RKO (cell line): Measurements from ENCODE around the gene KPNA2.
"Not testable (repeated sequence)": the region's sequence is repeated elsewhere in the genome, so short reads cannot be mapped to it uniquely, and the experiment has no call there.

ENCODE experiments used
- DNase-seq: peaks from one replicate; pipeline ENCODE4 v3.0.0-alpha.2; 2016; ENCODE audit warnings: low spot score

KPNA2 gene

DNA sequence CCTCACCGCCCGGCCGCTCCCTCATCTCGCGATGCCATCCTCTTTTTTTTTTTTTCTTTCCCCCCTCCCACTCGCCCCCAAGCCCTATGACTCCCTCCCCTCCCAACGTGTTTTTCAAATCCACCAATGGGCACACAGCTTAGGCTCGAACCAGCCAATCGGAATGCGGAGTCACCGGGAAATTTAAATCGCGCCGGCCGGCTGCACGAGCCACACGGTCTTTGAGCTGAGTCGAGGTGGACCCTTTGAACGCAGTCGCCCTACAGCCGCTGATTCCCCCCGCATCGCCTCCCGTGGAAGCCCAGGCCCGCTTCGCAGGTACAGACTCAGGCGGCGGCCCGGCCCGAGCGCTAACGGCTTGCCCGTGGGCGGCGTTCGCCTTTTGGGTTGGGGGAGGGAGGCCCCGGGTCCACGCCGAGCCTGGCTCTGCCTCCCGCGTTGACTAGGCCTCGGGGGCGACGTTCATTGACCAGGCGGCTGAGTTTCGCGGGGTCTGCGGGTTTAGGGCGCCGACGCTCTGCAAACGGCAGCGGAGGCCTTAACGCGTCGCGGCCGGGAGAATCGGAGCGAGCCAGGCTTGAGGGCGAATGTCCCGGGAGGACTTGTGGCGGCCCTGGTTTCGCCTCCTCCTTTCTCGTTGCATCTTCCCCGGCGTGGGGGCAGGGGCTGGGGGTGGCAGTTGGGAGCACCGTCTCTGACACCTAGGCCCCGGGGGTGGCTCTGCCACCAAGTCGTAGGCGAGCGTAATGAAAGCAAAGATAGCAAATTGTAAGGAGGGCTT, at the start of gene KPNA2:
TSS of gene KPNA2 (plus strand) at position 213 of the 781 bp plus-strand sequence. CDS start 1,398 bp downstream, outside the sequence.
- DNase-seq = peak; percentile 96

DNA sequence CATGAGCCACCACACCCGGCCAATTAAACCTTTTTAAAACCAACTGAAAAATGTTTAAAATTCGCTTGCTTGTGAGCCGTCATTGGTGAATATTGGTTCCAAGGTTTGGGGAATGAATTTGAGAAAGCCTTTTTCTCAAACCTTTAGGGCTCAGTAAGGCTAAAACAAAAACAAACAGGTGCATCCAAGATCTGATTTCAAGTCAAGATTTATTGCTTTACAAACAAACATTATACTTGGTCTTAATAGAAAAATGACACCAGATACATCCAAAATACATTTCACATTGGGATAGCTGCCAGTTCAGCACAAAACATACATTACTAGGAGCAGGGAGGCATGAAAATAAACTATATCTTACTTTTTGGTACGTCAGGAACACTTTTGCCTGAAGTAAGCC, 44.6 kb upstream of the KPNA2 start:
- DNase-seq = no peak

DNA sequence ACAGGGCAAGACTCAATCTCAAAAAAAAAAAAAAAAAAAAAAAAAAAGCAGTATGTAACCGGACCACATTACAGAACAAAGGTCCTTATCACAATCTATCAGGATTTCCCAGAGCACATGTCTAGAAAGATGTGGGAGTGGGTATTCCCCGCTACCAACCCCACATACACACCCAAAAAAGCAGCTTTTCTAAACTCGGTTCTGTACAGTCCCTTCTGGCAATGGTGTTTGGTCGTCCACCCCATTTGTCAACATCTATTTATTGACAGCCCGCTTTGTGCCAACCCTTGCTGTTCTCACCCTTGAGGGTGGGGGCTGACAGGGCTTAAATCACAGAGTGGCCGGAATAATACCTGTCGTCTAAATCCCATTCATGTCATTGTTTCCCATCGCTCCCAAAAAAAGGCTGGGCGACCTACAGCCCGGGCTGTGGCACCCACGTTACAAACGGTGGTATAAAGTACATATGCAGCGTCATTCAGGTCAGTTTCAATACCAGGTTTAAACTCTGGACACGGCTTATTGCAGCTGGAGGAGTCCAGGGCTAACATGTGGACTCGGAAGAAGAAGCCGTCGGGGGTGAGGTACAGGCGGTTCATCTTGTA, 42.9 kb upstream of the KPNA2 start:
- DNase-seq = no peak

DNA sequence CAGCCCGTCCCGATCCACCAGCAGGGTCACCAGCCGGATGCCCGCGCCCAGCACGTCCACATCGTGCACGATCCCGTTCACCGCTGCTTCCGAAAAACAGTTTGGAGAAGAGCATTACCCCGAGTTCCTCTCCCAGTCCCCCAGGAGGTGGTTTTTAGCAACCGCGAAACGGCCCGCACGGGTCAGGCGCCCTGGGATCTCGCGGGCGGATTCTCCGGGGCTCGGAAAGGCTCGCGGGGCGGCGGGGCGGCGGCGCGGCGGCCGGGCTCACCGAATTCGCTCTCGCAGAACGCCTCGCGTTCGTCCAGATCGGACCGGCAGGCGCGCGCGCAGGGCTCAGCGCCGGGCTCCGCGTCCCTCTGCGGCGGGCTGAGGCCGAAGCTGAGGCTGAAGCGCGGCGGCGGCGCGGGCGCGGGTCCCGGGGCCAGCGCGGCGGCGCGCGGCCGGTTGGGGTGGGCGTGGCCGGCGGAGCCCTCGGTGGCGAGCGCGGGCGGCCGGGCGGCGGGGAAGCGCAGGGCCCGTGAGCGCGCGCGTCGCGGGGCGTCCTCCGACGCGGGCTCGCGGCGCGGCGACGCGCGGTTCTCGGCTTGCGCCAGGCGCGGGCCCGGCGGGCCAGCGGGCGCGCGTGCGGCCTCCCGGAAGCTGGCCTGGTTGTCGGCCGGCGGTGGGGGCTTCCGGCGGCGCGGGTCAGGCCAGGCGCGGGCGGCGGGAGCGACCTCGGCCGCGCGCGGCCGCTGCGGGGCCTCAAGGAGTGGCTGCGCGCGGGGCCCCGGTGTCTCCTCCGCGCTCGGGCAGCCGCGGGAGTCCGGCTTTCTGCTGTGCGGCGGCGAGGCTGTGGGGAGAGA, 42.2 kb upstream of the KPNA2 start:
- peak; percentile 88 for DNase-seq

DNA sequence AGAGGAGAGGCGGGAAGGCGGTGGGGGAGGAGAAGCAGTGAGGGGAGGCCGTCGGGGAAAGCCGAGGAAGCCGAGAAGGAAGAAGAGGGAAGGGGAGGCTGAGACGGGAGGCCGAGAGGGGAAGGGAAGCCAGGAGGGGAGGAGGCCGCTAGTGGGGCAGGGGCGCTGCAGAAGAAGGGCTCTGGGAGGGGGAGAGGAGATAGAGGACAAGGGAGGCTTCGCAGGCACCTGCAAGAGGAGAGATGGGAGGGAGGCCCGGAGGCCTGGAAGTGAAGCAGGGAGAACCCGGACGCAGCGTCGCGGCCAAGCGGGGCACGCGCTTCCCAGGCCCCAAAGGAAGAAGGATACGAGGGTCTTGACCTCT, 41.6 kb upstream of the KPNA2 start:
- peak; percentile 35 for DNase-seq

DNA sequence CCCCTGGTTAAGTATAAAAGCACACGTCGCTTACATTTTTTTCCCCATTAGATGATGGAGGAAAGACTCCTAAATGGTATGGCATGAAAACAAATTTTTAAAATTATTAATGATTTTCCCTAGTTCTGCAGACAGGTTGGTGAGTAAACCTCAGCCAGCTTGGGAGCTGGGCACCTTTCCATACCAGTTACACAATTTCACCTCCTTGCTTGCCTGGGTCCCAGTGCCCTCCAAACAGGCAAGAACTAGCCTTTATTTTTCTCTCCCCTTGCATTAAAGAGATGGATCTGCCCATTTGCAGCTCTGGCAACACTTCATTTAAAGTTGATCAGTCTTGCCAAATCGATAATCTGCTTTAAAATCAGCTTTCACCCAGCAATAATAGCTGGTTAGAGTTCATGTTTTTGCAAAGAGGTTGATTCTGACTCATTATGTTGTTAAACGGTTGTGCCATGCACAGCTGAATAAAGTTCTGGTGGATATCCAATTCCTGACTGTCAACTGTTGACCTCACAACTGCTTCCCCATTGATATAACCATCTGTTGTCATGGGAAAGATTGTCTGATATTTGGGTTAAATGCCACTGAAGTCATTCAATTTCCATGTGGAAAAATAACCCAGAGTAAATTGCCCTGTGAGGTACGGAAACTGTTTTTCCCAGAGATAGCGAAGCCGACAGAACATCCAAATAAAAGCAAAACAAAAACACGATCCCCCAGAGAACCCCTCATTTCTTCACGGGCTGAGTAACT, 40.5 kb upstream of the KPNA2 start:
- DNase-seq = peak; percentile 87

DNA sequence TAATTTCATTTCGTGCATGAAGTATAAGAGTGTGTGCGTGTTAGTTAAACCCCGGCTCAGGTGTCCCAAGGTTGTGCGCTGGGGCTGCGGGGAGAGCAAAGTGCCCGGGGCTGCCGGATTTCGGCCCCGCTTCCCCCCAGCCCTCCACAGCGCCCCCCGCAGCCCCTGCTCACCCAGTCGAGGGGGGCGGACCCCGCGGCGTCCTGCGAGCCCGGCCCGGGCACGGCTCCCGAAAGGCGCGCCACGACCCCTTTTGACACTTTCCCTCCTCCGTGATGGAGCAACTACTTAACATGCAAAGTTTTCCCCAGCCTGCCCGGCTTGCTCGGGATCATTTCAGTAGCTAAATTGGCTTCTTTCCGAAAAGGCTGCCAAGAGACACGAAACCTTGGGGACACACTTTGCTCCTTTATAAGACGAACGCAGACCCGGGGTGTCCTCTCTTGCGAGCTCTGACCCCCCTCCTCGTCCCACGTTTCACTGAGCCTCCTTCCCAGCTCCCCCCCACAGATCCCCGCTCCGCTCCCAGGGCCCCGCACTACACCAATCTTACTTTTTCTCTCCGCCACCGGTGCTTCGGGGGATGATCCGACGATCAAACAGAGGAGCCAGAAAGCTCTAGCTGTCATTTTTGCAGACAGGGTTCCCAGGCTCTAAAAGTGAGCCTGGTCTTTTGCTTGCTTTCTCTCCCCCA, 39.8 kb upstream of the KPNA2 start:
- no peak for DNase-seq

DNA sequence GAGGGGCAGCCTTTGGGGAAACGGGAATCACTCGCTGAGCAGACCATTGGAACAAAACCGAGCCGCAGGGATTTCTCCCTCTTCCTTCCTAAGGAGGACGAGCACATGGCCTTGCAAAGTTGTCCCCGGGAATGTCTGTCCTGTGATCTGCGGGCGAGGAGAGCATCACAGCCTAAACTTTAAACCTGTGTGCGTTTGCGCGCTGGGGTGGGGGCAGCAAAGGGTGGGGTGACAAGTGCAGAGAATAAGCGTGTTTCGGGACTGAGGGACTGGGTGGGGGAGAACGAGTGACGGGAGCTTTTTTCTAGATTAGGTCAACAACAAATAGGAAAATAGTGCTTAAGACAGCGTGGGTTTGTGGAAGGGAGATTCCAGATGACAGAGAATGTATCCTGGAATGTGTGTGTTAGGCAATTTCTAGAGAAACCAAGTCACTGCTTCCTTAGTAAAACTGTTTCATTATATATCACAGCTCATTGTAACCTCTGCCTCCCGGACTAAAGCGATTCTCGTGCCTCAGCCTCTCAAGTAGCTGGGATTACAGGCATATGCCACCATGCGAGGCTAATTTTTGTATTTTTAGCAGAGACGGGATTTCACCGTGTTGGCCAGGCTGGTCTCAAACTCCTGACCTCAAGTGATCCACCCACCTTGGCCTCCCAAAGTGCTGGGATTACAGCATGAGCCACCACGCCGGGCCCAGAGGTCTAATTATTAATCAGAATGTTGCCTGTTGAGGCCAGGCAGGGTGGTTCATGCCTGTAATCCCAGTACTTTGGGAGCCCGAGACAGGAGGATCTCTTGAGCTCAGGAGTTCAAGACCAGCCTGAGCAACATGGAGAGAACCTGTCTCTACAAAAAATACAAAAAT, 39.0 kb upstream of the KPNA2 start, which contains the start of gene C17orf58:
TSS of gene C17orf58 (minus strand) at position 169 of the 871 bp plus-strand sequence. CDS start 271 bp downstream, outside the sequence.
- not testable (repeated sequence) for DNase-seq

DNA sequence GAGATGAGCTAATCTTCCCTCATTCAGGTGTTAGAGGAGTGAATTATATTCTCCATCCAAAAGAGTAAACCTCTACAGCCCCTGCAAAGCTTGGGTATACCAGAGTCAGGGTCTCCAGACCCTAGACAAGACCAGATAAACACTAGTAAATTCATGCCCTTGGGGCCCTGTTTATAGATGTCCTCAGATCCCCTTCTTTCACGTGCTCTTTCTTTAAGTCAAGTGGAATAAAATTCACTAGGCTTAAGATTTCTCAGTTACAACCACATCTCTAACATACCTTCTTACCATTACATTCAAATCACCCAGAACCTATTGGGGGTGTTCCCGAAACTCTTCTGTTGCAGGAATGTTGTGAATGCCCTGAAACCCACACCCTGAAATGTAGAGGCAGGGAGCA, 37.1 kb upstream of the KPNA2 start:
- no peak for DNase-seq

DNA sequence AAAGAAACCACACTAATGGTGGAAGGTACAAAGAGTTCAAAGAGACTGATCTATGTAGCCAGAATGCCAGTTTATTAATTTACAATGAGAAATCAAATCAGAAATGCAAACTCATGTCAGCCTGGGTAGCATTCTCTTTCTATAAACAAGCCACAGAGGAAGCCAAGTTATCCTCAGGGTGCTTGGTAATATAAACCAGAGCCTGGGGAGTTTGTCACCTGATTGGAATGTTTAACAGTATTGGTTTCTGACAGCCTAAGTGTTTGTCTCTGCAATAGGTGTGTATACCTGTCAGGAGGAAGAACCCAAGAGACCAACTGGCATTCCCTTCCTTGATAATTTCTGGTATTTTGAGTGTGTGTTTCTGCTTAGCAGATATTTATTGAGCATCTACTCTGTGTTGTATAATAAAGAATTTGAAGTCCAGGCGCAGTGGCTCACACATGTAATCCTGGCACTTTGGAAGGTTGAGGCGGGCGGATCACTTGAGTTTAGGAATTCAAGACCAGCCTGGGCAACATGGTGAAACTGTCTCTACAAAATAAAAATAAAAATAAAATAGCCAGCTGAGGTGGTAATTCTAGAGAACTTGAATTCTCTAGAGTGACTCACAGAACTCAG, 36.1 kb upstream of the KPNA2 start:
- no peak for DNase-seq

DNA sequence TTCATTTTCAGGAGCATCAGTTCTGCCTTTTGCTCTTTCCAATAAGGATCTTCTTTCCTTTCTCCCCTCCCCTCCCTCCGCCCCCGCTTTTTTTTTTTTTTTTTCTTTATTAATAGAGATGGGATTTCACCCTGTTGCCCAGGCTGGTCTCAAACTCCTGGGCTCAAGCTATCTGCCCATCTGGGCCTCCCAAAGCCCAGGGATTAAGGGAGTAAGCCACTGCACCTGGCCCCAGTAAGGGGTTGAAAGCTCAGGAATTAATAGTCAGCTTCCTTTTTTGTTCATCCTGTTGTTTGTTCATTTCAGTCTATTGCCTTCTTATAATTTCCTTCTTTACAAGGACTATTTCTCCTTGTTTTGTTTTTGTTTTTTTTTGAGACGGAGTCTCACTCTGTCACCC, 31.3 kb upstream of the KPNA2 start:
- no peak for DNase-seq

DNA sequence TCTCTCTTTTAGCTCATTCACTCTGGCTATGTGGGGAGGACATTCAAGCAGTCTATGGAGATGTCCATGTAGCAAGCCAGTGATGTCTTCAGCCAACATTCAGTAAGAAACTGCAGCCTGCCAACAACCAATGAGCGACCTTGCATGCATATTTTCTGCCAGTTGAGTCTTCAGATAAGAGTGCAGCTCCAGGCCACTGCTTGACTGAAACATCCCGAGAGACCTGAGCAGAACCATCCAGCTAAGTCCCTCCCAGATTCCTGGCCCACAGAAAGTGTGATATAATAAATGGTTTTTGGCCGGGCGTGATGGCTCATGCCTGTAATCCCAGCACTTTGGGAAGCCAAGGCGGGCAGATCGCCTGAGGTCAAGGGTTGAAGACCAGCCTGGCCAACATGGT, 28.7 kb upstream of the KPNA2 start:
- no peak for DNase-seq

DNA sequence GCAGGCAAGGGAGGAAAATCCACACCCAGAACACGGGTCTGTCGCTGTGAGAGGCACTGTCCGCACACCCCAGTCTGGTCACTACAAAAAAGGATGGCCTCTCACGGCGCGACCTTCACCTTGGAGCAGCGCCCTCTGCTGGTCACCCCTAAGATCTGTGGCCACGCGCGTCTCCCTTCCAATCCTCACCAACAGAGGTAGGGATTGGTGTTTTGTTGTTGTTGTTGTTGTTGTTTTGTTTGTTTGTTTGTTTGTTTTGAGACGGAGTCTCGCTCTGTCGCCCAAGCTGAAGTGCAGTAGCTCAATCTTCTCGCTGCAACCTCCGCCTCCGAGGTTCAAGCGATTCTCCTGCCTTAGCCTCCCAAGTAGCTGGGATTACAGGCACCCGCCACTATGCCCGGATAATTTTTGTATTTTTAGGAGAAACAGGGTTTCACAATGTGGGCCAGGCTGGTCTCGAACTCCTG, 24.3 kb upstream of the KPNA2 start:
- no peak for DNase-seq

DNA sequence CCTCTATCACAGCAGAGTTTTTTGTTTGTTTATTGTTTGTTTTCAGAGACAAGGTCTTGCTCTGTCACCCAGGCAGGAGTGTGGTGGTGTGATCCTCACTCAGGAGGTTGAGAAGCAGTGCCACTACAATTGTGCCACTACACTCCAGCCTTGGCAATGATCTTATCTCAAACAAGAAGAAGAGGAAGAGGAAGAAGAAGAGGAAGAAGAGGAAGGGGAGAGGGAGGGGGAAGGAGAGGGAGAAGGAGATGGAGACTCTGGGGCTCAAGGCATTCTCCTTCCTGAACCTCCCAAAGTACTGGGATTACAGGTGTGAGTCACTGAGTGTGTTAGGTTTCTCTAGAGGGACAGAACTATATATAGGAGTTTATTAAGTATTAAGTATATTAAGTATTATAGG, 22.1 kb upstream of the KPNA2 start:
- DNase-seq = no peak

DNA sequence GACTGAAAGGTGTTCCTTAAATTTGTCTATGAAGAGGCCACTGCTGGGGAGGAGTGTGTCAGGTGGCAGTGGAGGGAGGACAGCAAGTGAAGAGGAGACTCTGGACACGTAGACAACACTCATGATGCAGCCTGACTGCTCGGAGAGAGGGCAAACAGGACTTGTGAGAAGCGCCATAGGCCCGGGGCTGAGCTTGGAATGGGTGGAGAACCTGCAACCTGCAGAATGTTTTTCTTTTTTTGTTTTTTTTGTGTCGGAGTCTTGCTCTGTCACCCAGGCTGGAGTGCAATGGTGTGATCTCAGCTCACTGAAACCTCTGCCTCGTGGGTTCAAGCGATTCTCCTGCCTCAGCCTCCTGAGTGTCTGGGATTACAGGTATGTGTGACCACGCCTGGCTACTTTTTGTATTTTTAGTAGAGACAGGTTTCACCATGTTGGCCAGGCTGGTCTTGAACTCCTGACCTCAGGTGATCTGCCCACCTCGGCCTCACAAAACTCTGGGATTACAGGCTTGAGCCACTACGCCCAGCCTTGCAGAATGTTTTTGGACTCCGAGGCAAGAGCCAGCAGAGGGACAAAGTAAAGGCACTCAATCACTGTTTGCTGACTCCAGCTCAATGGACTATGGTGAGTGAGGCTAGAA, 20.3 kb upstream of the KPNA2 start:
- no peak for DNase-seq

DNA sequence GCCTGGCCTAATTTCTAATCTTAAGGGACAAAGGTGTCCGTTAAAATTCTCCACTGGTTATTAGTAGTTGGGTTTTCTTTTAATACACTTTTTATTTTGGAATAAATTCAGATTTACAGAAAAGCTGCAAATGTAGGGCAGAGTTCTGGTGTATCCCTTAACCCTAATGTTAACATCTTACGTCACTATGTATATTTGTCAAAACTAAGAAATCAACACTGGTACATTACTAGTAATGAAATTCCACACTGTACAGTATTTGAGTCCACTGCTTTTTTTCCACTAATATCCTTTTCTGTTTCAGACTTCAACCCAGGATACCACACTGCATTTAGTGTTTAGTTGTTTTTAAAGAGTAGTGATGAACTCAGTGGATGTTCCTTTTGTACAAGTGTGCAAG, 18.7 kb upstream of the KPNA2 start:
- DNase-seq = no peak

DNA sequence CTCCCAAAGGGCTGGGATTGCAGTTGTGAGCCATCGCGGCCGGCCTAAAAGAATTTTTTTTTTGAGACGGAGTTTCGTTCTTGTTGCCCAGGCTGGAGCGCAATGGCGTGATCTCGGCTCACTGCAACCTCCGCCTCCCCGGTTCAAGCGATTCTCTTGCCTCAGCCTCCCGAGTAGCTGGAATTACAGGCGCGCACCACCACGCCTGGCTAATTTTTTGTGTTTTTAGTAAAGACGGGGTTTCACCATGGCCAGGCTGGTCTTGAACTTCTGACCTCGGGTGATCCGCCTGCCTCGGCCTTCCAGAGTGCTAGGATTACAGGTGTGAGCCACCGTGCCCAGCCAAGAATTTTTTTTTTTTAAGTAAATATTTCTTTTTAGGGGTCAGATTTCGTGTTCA, 17.0 kb upstream of the KPNA2 start:
- not testable (repeated sequence) for DNase-seq

DNA sequence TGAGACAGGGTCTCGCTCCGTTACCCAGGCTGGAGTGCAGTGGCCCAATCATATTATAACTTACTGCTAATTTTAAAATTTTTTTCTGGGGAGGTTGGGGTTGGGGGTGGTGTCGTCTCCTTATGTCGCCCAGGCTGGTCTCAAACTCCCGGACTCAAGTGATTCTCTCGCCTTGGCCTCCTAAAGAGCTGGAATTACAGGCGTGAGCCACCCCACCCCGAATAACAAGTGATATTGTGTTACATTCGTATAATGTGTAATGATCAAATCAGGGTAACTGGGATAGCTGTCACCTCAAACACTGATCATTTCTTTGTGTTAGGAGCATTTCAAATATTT, 16.2 kb upstream of the KPNA2 start:
- DNase-seq = peak; percentile 22

DNA sequence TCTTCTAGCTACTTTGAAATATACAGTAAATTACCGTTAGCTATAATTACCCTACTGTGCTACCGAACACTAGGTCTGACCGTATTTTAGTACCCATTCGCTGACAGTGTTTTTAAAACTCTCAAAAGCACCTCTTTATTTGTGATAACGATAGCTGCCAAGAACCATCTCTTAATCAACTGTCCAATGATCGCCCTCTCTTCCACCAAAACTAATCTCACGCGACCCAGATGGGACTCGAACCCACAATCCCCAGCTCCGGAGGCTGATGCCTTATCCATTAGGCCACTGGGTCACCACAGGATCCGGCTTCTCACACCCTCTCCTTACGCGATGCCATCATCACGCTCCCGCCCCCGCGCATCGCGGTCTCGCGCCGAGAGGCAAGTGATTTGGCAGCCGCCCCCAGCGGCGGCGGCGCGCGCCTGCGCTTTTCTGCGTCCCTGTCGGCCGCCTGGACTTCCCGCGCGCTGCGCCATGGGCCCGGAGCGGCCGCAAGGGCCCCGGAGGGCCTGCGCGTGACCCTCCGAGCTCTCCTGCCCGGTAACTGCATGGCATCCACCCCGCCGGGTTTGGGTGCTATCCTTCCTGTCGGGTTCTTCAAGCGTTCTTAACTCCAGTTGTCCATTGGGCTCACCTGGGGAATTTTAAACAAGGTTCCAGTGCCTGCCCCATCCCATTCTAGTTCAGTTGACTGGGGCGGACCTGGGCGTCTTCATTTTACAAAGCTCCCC, 15.7 kb upstream of the KPNA2 start:
- peak; percentile 94 for DNase-seq
